AG10803 (cell line): ENCODE results near the gene PERP.
A peak's percentile ranks its signal among the peaks of the same experiment; 100 is the strongest.

Experiments
- DNase-seq: peaks from one replicate; pipeline ENCODE4 v3.0.0; 2010; ENCODE audit warnings: low read depth
- H3K4me3 ChIP-seq: 2 replicates; pipeline ENCODE4 v1.5.1; 2011; ENCODE audit warnings: mild to moderate bottlenecking, low read length, control low read depth
- CTCF ChIP-seq: conservative IDR thresholded peaks from 2 replicates; pipeline ENCODE4 v1.5.1; 2011; ENCODE audit warnings: mild to moderate bottlenecking, low read length, control low read depth, inconsistent platforms

Gene PERP

DNA sequence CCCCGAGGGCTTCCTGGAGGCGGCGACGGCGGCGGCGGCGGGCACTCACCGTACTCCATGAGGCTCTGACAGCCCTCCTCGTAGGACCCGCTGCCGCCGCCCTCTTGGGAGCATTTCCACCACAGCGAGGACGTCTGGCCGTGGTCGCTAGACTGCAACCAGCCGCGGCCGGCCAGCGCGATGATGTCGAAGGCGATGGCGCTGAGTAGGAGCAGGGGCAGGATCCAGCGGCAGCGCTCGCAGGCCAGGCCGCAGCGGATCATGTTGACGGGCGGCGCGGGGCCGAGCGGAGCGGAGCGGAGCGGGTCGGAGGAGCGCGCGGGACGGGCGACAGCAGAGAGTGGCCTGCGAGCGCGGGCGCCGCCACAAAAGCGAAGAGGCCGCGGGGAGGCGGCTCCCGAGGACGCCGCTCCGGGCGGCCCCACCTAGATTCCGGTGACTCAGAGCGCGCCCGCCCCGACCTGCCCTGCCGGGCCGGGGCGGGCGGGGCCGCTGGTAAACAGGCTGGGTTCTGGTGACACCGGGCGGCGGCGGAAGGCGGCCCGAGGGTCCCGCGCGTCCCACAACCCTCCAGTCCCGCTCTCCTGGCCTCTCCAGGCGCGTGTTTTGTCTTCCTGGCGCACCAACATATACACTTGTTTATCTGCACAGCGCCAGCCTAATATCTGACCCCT, at the start of gene PERP:
TSS of gene PERP (minus strand) at position 342 of the 674 bp plus-strand sequence. CDS start at position 263, 79 bp downstream.
- TF ChIP-seq CTCF, result no peak
- peak; percentile 50 for DNase-seq
- peak within 1 kb of the TSS; percentile 68 for H3K4me3 ChIP-seq

GRCh38 chr6:138155443-138155842, 48.2 kb upstream of the PERP start:
- TF ChIP-seq CTCF, result no peak
- DNase-seq, result no peak
- H3K4me3 ChIP-seq, result no peak overlapping the region

GRCh38 chr6:138146544-138146943, 39.3 kb upstream of the PERP start:
- TF ChIP-seq CTCF, result no peak

GRCh38 chr6:138145402-138145801, 38.2 kb upstream of the PERP start:
- no peak for TF ChIP-seq CTCF
- no peak overlapping the region for H3K4me3 ChIP-seq
- no peak for DNase-seq

More at GRCh38 chr6:138146544-138146943, 39.3 kb upstream of the PERP start:
- H3K4me3 ChIP-seq, result no peak overlapping the region
- no peak for DNase-seq

DNA sequence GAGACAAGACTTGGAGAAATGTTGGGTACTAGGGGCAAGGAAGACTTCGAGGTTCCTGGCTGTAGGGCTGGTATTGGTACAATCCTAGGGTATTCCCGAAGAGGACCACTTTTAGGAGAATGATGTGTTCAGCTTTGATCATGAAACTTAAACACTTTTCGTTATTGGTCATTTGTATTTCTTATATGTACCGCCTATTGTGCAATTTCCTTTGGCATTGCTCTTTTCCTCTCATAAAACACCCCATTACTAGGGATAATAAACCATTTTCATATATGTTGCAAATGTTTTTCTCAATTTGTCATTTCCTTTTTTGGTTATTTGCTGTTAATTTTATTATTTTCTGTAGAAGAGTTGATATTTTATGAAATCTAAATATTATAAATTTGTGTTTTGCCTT, 35.6 kb upstream of the PERP start:
- no peak overlapping the region for H3K4me3 ChIP-seq
- no peak for DNase-seq
- no peak for TF ChIP-seq CTCF

- no peak for DNase-seq
- no peak for TF ChIP-seq CTCF
- H3K4me3 ChIP-seq, result no peak overlapping the region
These were observed 22.0 kb upstream of the PERP start for GRCh38 chr6:138129190-138129589.

DNA sequence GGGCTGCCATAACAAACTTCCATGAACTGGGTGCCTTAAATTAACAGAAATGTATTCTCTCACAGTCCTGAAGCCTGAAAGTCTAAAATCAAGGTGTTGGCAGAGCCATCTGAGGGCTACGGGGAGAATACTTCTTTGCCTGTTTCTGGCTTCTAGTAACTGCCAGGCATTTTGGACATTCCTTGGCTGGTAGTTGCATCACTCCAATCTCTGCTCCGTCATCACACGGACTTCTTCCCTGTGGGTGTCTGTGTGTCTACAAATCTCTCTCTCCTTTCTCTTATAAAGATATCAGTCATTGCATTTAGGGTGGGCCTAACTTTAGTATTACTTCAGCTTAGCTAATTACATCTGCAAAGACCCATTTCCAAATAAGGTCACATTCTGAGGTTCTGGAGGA, 20.9 kb upstream of the PERP start:
- no peak for TF ChIP-seq CTCF
- no peak for DNase-seq
- no peak overlapping the region for H3K4me3 ChIP-seq
